Umbilical cord (tissue), 2 donors: ENCODE measurements around the gene PALM2AKAP2. TPM values are rescaled to one million over a fixed set of nuclear protein-coding genes. Genes with fewer than 3 reads are reported as not detected.
A peak's percentile ranks its signal among the peaks of the same experiment; 100 is the strongest.
"Not testable (repeated sequence)": the region's sequence is repeated elsewhere in the genome, so short reads cannot be mapped to it uniquely, and the experiment has no call there.

Experiments used
- DNase-seq: peaks from one replicate; pipeline ENCODE4 v3.0.0-alpha.2; 2015; ENCODE audit warnings: low spot score
- total RNA-seq: library from RNA; depleted of rRNA; stranded (reverse); fragments of >200 nt; gene quantifications from one replicate; pipeline ENCODE4 v1.2.3, GENCODE V29; 2014; ENCODE audit warnings: low replicate concordance; ENCODE audit not compliant: insufficient read depth

The PALM2AKAP2 gene
- total RNA-seq, 1 donor from 2014 or later, result 17.8 TPM

DNA sequence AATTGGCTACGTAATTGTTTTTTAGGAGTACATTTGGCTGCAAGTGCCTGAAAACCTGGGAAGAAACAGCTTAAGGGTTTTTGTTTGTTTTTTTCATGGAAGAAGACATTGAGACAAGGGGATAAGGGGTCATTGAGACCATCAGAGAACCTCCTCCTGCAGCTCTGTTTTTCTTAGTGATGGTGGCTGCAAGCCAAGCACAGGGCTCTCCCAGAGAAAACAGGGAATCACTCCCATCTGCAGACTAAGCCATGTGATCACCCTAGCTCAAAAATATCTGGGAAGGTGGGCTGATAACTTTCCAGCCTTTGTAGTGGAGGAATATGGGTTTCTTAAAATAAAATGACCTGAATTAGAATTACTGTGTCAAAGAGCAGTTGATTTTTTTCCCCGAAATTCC, 25.1 kb downstream of the PALM2AKAP2 start:
- peak; percentile 70 for DNase-seq

DNA sequence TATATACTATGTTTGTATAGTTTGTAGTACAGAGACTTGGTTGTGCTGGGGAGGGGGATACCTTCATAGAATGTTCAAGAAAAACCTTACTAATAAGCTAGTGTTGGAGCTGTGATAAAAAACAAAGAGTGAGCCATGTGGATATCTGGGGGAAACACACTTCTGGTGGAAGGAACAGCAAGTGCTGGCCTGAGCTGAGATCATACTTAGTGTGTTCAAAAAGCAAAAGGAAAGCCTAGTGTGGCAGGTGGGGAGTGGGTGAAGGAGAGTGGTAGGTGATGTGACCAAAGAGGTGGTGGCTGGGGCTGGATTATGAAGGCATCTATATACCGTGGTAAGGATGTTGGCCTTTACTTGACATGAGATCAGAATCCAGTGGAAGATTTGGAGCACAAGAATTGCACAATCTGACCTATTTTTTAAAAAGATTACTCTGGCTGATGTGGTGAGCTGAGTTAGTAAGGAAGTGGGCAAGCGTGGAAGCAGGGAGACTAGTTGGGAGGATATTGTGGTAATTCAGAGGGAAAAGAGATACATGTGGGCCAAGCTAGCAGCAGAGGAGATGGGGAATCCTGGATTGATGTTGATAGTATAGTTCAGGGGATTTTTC, 26.6 kb downstream of the PALM2AKAP2 start:
- peak; percentile 31 for DNase-seq

DNA sequence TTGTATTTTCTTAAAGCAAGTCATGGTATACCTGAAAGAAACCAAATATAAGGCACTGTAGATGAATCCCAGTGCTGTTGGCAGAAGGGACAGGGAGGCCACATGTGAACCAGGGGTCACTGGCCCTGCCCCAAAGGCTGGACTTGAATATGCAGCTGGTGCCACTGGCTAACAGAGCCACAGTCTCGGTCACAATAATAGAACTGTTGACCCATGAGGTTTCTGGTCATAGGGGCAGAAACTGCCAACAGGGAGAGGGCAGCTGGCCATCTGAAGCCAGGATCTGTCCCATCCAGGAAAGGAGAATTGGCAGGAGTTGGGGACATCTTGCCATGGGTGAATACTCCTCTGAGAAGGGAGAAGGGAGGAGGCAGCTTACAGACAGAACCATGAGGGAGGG, 31.9 kb downstream of the PALM2AKAP2 start:
- DNase-seq, result no peak

- no peak for DNase-seq
These were observed 32.3 kb downstream of the PALM2AKAP2 start for GRCh38 chr9:109812331-109812730.

DNA sequence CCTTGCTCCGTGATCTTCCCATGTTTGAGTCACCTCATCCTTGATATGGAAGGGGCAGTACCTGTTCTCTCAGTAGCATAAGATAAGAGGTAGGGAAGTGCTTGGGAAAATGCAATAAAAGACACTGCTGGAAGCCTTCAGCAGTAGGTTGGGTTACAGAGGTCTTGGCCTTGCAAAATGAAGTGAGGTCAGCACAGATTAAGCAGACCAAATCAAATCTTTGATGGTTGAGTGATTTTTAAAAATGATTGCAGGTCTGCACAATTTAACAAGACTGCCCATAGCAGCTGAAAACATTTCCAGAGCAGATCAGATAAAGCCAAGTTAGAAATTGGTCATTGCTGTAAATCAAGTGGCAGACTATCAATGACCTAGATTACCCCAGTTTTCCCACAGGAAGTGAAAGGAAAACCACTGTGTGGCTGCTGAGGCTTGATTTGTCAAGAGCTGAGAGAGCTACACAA, 32.9 kb downstream of the PALM2AKAP2 start:
- DNase-seq, result no peak

GRCh38 chr9:109813303-109813702, 33.3 kb downstream of the PALM2AKAP2 start:
- no peak for DNase-seq

- DNase-seq, result no peak
These were observed 33.8 kb downstream of the PALM2AKAP2 start for GRCh38 chr9:109813829-109814228.

- DNase-seq, result no peak
These were observed 35.5 kb downstream of the PALM2AKAP2 start for GRCh38 chr9:109815366-109815947.

DNA sequence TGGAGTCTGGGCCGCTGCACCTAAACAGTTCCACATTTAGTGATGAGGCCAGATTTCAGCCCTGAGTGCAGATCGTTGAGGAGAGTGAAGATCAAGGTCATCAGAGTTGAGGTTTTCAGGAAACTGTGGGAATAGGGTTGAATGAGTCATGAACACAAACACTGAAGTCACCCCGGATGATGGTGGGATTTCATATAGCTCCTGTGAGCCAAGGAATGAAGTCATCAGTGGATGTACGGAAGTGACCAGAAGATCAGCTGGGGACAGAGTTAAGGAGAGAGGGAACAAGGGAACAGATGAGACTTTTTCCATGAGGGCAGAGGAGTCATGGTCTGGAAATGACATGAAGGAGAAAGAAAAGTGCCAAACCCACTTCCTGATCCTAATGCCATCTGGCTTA, 36.5 kb downstream of the PALM2AKAP2 start:
- DNase-seq, result peak; percentile 64

GRCh38 chr9:109817146-109817845, 37.3 kb downstream of the PALM2AKAP2 start:
- DNase-seq, result no peak

- peak; percentile 97 for DNase-seq
These were observed 38.0 kb downstream of the PALM2AKAP2 start for GRCh38 chr9:109817846-109818472.

- DNase-seq, result no peak
These were observed 41.7 kb downstream of the PALM2AKAP2 start for GRCh38 chr9:109821711-109822110.

GRCh38 chr9:109825383-109825782, 45.4 kb downstream of the PALM2AKAP2 start:
- not testable (repeated sequence) for DNase-seq

DNA sequence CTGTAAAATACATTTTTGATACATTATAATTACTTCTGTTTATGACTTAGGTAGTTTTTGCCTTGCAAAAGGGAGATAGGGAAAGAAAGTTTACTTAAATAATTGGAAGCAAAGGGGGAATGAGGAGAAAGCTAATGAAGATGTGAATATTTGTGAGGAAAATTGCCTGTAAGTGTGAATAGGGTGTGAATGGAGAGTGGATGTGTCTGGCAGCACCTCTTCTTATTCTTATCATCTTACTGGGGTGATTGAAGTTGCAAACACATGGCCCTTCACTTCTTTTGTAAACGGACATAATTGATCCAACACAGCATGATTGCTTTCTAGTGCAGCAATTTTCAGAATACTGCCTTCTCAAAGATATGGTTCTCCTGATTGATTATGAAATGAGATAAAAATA, 46.6 kb downstream of the PALM2AKAP2 start:
- DNase-seq, result no peak

DNA sequence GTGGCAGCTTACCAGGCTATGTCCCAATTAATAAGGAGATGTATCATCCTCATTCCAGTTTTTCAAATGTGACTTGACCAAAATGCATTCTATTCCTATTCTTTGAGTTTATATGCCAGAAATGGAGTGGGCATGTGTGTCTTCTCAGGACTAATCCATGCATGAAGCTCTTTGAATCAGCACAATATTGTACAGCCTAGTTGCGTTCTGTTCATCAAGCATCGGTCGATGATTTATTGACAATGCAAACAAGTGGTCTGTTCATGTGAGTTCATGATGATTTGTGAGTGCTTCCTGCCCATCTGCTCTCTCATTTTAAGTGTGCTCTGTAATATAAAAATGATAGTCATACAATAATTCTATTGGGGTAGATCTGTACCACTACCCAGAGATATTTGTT, 48.3 kb downstream of the PALM2AKAP2 start:
- DNase-seq, result no peak
